ENCODE results near the gene PJA1.

The PJA1 gene

GRCh38 chrX:69172937-69173336, 7.7 kb upstream of the PJA1 start:
- H3K27ac ChIP-seq = no peak overlapping the region
- TF ChIP-seq CTCF (conservative IDR thresholded peaks at IDR 0.05) = no peak

- no peak for TF ChIP-seq CTCF (conservative IDR thresholded peaks at IDR 0.05)
- no peak overlapping the region for H3K27ac ChIP-seq
Observed at GRCh38 chrX:69170319-69170718, 5.1 kb upstream of the PJA1 start.

DNA sequence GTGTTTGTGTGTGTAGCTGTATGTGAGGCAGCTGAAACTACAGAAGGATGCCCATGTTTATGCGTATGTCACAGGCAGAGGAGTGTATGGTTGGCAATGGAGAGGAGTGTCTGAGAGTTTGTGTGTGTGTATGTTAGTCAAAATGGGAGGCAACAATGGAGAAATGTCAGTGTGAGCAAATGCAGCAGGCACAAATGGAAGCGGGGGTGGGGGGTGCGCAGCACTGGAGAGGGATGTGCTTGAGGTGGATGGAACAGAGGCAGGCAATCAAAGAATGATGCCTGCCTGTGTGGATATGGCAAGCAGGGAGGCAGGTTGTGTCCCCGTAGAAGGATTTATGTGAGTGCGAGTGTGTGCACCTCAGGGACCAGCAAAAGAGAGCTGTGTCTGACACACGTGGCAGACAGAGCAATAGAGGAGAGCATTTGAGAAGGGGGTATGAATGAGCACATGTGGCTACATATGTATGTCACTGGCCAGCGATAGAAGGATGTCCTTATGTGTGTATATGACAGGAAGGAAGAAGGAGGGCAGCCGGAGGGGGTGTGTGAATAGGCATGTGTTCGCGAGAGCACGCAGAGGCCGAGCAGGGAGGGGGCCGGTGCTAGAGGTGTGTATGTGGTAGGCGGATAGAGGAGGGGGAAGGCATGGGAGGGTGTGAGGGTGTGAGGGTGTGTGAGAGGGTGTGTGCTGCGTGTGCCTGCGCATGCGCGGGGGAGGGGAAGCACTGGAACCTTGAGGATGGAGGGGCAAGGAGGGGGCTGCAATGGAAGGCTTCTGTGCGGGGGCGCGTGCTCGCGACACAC, 1.1 kb downstream of the PJA1 start:
- no peak for TF ChIP-seq CTCF (conservative IDR thresholded peaks at IDR 0.05)
- H3K27ac ChIP-seq = peak overlapping the region; percentile 60

DNA sequence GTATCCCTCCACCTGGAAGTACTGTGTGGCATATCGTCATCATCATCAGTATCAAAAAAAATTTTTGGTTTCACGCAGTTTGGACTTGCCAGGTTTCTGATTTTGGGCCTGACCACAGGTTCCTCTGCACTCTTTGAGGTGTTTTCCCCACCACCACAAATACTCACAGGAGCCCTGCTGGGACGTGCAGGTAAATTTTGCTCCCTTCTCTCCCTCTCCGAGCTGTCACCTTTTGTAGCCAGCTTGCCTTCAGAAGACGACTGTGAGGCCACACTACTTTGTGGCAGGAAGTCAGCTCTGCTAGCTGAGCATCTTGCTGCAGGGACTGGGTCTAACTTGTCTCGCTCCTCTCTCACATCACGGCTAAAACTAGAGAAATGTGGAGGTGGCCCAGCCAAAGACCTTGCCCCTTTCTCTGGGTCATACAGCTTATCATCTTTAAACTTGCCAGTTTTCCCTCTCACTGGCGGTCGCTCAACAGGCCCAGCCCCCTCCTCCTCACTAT, 2.8 kb downstream of the PJA1 start:
- no peak overlapping the region for H3K27ac ChIP-seq
- no peak for TF ChIP-seq CTCF (conservative IDR thresholded peaks at IDR 0.05)

DNA sequence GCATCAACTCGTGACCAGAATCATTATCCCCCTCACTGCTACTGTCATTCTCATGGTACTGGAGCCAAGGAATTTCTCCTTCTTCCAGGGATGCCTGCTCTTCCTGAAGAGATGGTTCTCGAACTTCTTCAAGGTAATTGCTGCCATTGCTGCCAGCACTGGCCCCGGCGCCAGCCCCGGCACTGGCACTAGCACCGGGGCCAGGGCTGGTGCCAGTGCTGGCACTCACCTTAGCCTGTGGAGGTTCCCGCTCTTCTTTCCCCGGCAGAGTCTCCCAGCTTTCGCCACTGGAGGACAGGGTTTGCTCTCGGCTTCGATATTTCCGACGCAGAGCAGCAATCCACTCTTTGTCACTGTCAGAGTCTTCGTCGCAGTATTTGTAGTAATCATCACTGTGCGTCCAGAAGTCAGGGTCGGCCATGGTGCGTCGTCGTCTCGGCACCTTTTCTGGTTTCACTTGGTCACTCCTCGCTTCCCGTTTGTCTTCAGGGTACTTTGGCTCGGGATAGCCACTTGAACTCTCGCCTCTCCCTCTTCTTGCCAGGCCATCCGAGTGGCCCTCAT, 3.4 kb downstream of the PJA1 start:
- H3K27ac ChIP-seq = no peak overlapping the region
- no peak for TF ChIP-seq CTCF (conservative IDR thresholded peaks at IDR 0.05)

DNA sequence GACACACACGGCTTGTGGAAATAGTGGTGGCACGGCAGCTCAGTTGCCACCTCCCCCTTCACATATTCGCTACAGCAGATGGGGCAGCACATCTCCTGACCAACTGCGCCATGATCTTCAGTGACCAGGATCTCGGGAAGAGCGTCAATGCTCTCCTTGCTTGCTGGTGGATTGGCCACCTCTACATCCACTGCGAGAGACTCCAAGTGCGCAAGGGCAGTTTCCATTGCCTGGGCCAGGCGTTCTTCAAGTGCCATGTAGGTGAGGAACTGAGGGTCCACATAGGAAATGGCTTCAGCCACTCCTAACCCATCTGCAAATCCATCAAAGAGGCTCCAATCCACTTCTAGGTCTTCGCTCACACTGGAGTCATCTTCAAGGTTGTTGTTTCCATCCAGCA, 3.9 kb downstream of the PJA1 start:
- no peak overlapping the region for H3K27ac ChIP-seq
- no peak for TF ChIP-seq CTCF (conservative IDR thresholded peaks at IDR 0.05)

GRCh38 chrX:69158166-69158980, 6.9 kb downstream of the PJA1 start:
- H3K27ac ChIP-seq = no peak overlapping the region
- peak; percentile 57 for TF ChIP-seq CTCF (conservative IDR thresholded peaks at IDR 0.05)

All from VCaP (cell line).